ENCODE data around the gene SIPA1. TPM values are rescaled to one million over a fixed set of nuclear protein-coding genes. Genes with fewer than 3 reads are reported as not detected.

Gene SIPA1
- total and polyA plus RNA-seq, 2 of the 13 experiments (the other 11 are each of a cell fraction or from before 2014, with no cell fraction given) = 5.8 to 7.7 TPM

- TF ChIP-seq TBX2 (CRISPR knock-in tag; IDR thresholded peaks at IDR 0.05; ENCODE audit: borderline replicate concordance) (peak; percentile 56; the same call in 1 of the 2 replicates), ZNF770 (CRISPR knock-in tag; IDR thresholded peaks at IDR 0.05) (peak; percentile 49; the same call in 1 of the 2 replicates), ZNF644 (CRISPR knock-in tag; IDR thresholded peaks at IDR 0.05; ENCODE audit: low read depth) (no peak), ZNF577 (CRISPR knock-in tag; IDR thresholded peaks at IDR 0.05; ENCODE audit: borderline replicate concordance, low read depth) (no peak), ZC3H13 (CRISPR knock-in tag; IDR thresholded peaks at IDR 0.05) (no peak), IKZF4 (CRISPR knock-in tag; IDR thresholded peaks at IDR 0.05; ENCODE audit: borderline replicate concordance, low read depth, not compliant biosample characterization) (no peak), ZNF350 (CRISPR knock-in tag; IDR thresholded peaks at IDR 0.05; ENCODE audit: borderline replicate concordance, low read depth) (peak; percentile 72), POLR2G (IDR thresholded peaks at IDR 0.05; ENCODE audit: low read depth, low read length) (peak; percentile 82), ZMYM4 (CRISPR knock-in tag; IDR thresholded peaks at IDR 0.05) (no peak), HOXA3 (CRISPR knock-in tag; IDR thresholded peaks at IDR 0.05) (peak; percentile 89), NR0B2 (CRISPR knock-in tag; IDR thresholded peaks at IDR 0.05) (no peak), FOXO4 (CRISPR knock-in tag; conservative IDR thresholded peaks at IDR 0.05) (no peak), SIX1 (CRISPR knock-in tag; IDR thresholded peaks at IDR 0.05; ENCODE audit: borderline replicate concordance) (no peak), GPN1 (CRISPR knock-in tag; IDR thresholded peaks at IDR 0.05; ENCODE audit: borderline replicate concordance) (no peak), NONO (IDR thresholded peaks at IDR 0.05) (no peak), NONO (CRISPR knock-in tag; conservative IDR thresholded peaks at IDR 0.05) (peak; percentile 70; the same call in 1 of the 2 replicates), ATF6 (CRISPR knock-in tag; conservative IDR thresholded peaks at IDR 0.05) (no peak)
Observed at GRCh38 chr11:65662799-65663638, 25.1 kb downstream of the SIPA1 start, which contains the start of gene RELA (continued).
